Prostate gland (tissue), 2 donors: ENCODE measurements around the gene TMEM91.

Source experiments
- CTCF ChIP-seq, 4 experiments: fragments of 200-600 bp in 2 of 4; fragments of 450-650 bp in 2 of 4; sonication (generic) in 2 of 4; IDR thresholded peaks; 1 replicate in 3 of 4; 2 replicates in 1 of 4; pipeline ENCODE4 v1.5.1; 2016 to 2019; ENCODE audit warnings: antibody characterized with exemption in 4 of 4, mild to moderate bottlenecking in 2 of 4, moderate library complexity in 2 of 4
- POLR2A ChIP-seq: fragments of 450-650 bp; IDR thresholded peaks from one replicate; pipeline ENCODE4 v1.6.1; 2016; ENCODE audit warnings: antibody characterized with exemption, mild to moderate bottlenecking

GRCh38 chr19:41413947-41414346 is 37.6 kb downstream of the TMEM91 start:
- TF ChIP-seq CTCF (IDR thresholded peaks at IDR 0.05) (no peak), POLR2A (no peak)
